NCI-H146 (cell line): ENCODE results near the gene AMMECR1.
A peak's percentile ranks its signal among the peaks of the same experiment; 100 is the strongest.
"Not testable (repeated sequence)": the region's sequence is repeated elsewhere in the genome, so short reads cannot be mapped to it uniquely, and the experiment has no call there.

Experiments used
- DNase-seq: peaks from one replicate; lab custom pipeline; 2025; lab: John Stamatoyannopoulos, UW

The AMMECR1 gene

GRCh38 chrX:110168585-110168984, 149.3 kb downstream of the AMMECR1 start:
- DNase-seq, result no peak

GRCh38 chrX:110167952-110168451, 149.9 kb downstream of the AMMECR1 start:
- DNase-seq, result no peak

GRCh38 chrX:110163488-110163887, 154.4 kb downstream of the AMMECR1 start:
- DNase-seq, result no peak

GRCh38 chrX:110162867-110163266, 155.0 kb downstream of the AMMECR1 start:
- DNase-seq, result no peak

- no peak for DNase-seq
These were observed 155.8 kb downstream of the AMMECR1 start for GRCh38 chrX:110162131-110162530.

- DNase-seq, result no peak
These were observed 156.6 kb downstream of the AMMECR1 start for GRCh38 chrX:110161361-110161686.

- no peak for DNase-seq
These were observed 158.0 kb downstream of the AMMECR1 start for GRCh38 chrX:110159865-110160264.

GRCh38 chrX:110159235-110159634, 158.7 kb downstream of the AMMECR1 start:
- DNase-seq, result no peak

- no peak for DNase-seq
These were observed 160.4 kb downstream of the AMMECR1 start for GRCh38 chrX:110157444-110157843.

- no peak for DNase-seq
These were observed 161.6 kb downstream of the AMMECR1 start for GRCh38 chrX:110156167-110156754.

GRCh38 chrX:110155759-110156158, 162.1 kb downstream of the AMMECR1 start:
- DNase-seq, result no peak

GRCh38 chrX:110154328-110154727, 163.6 kb downstream of the AMMECR1 start:
- DNase-seq, result not testable (repeated sequence)

- no peak for DNase-seq
These were observed 164.0 kb downstream of the AMMECR1 start for GRCh38 chrX:110153896-110154295.

- DNase-seq, result no peak
These were observed 164.6 kb downstream of the AMMECR1 start for GRCh38 chrX:110153244-110153643.

- peak; percentile 7 for DNase-seq
These were observed 171.4 kb downstream of the AMMECR1 start for GRCh38 chrX:110146521-110146920.

GRCh38 chrX:110145854-110146253, 172.0 kb downstream of the AMMECR1 start:
- peak; percentile 0 for DNase-seq

- DNase-seq, result no peak
These were observed 172.6 kb downstream of the AMMECR1 start for GRCh38 chrX:110145311-110145710.
